Endothelial cell of umbilical vein (primary cell): ENCODE results near the gene METTL1. TPM values are rescaled to one million over a fixed set of nuclear protein-coding genes. Genes with fewer than 3 reads are reported as not detected.

Source experiments
- BruUV-seq: library from RNA; stranded (reverse); fragments of 400-500 nt; replicated peaks from 2 replicates; lab custom pipeline; 2021; lab: Mats Ljungman, UMichigan
- CTCF ChIA-PET: fragments of 300-600, 350-600 bp; sonication (Branson Sonifier 250); formaldehyde crosslinking; loops from one replicate; lab custom pipeline; 2021; ENCODE audit warnings: antibody characterized with exemption, inconsistent platforms; lab: Charles Lee
- POLR2A ChIA-PET: fragments of 300-600, 350-600 bp; sonication (Branson Sonifier 250); formaldehyde crosslinking; loops from one replicate; lab custom pipeline; 2021; ENCODE audit warnings: antibody characterized with exemption, inconsistent platforms; lab: Charles Lee
- DNase-seq: peaks from one replicate; pipeline ENCODE4 v3.0.0-alpha.2; 2011; ENCODE audit warnings: low read depth, low spot score
- FAIRE-seq: peaks from 2 replicates; lab custom pipeline; 2011; peaks lifted over from hg19 to GRCh38; lab: Jason Lieb, UNC
- H2AFZ ChIP-seq: 2 replicates; pipeline ENCODE4 v1.6.0; 2012; ENCODE audit warnings: low read depth, low read length, control low read depth, inconsistent platforms
- H3K27ac ChIP-seq: 2 replicates; pipeline ENCODE4 v1.5.1; 2011; ENCODE audit warnings: low read depth, mild to moderate bottlenecking, control low read depth, low read length, moderate library complexity; ENCODE audit not compliant: insufficient read depth
- H3K27me3 ChIP-seq, 2 experiments: 2 replicates each; pipeline versions ENCODE4 v1.6.0 to v1.6.1; 2011; ENCODE audit warnings: low read length in 2 of 2, mixed read lengths in 1 of 2; ENCODE audit not compliant: control insufficient read depth in 2 of 2, insufficient read depth in 2 of 2
- H3K36me3 ChIP-seq, 2 experiments: 2 replicates in 1 of 2; 3 replicates in 1 of 2; pipeline ENCODE4 v1.5.1; 2011; ENCODE audit warnings: low read length in 2 of 2, mild to moderate bottlenecking in 1 of 2, moderate library complexity in 1 of 2; ENCODE audit not compliant: control insufficient read depth in 2 of 2, insufficient read depth in 2 of 2; ENCODE audit errors: extremely low read depth in 1 of 2
- H3K4me1 ChIP-seq: 3 replicates; pipeline ENCODE4 v1.5.1; 2011; ENCODE audit warnings: mild to moderate bottlenecking, low read length; ENCODE audit not compliant: control insufficient read depth, insufficient read depth; ENCODE audit errors: extremely low read depth
- H3K4me2 ChIP-seq: 2 replicates; pipeline ENCODE4 v1.6.1; 2011; ENCODE audit warnings: low read length, control low read depth, mixed read lengths; ENCODE audit not compliant: insufficient read depth
- H3K4me3 ChIP-seq, 3 experiments: fragments of 200-600 bp in 1 of 3; sonication (generic), shearing (Covaris generic) in 1 of 3; replicated peaks in 1 of 3; 2 replicates each; pipeline ENCODE4 v1.5.1; 2011 to 2016; ENCODE audit warnings: control low read depth in 3 of 3, low read length in 3 of 3, mild to moderate bottlenecking in 2 of 3, inconsistent platforms in 1 of 3, low read depth in 1 of 3, moderate library complexity in 1 of 3; ENCODE audit not compliant: insufficient read depth in 1 of 3
- H3K79me2 ChIP-seq: 2 replicates; pipeline ENCODE4 v1.6.0; 2012; ENCODE audit warnings: low read length, inconsistent platforms; ENCODE audit not compliant: control insufficient read depth, insufficient read depth
- H3K9ac ChIP-seq: replicated peaks from 2 replicates; pipeline ENCODE3; 2011; ENCODE audit warnings: low read length, control low read depth; ENCODE audit not compliant: insufficient read depth; ENCODE audit errors: extremely low read depth
- H3K9me1 ChIP-seq: replicated peaks from 3 replicates; pipeline ENCODE4 v1.6.0; 2011; ENCODE audit warnings: mild to moderate bottlenecking, low read length; ENCODE audit not compliant: control insufficient read depth, insufficient read depth; ENCODE audit errors: extremely low read depth
- H3K9me3 ChIP-seq: replicated peaks from 2 replicates; pipeline ENCODE4 v1.5.1; 2012; ENCODE audit warnings: low read length, inconsistent platforms; ENCODE audit not compliant: control insufficient read depth, insufficient read depth
- H4K20me1 ChIP-seq: replicated peaks from 2 replicates; pipeline ENCODE3; 2011; ENCODE audit warnings: mild to moderate bottlenecking, low read length; ENCODE audit not compliant: control insufficient read depth, insufficient read depth; ENCODE audit errors: extremely low read depth
- CTCF ChIP-seq, 2 donors: IDR thresholded peaks; 1 replicate in 1 of 2; 2 replicates in 1 of 2; pipeline ENCODE4 v1.5.1; 2011; ENCODE audit warnings: low read length in 2 of 2, mild to moderate bottlenecking in 2 of 2, moderate library complexity in 2 of 2, control low read depth in 1 of 2, inconsistent platforms in 1 of 2, low read depth in 1 of 2; ENCODE audit not compliant: insufficient read depth in 1 of 2; ENCODE audit errors: extremely low read depth in 1 of 2
- EZH2 ChIP-seq: IDR thresholded peaks from 2 replicates; pipeline ENCODE4 v1.6.1; 2012; ENCODE audit warnings: borderline replicate concordance, low read depth, mild to moderate bottlenecking, moderate library complexity, low read length, inconsistent platforms; ENCODE audit not compliant: severe bottlenecking
- FOS ChIP-seq: IDR thresholded peaks from 2 replicates; pipeline ENCODE4 v1.6.1; 2011; ENCODE audit warnings: mild to moderate bottlenecking, low read length, moderate library complexity, borderline replicate concordance; ENCODE audit not compliant: insufficient read depth
- GATA2 ChIP-seq: IDR thresholded peaks from 2 replicates; pipeline ENCODE4 v1.7.0; 2011; ENCODE audit warnings: low read depth, mild to moderate bottlenecking, moderate library complexity, mixed read lengths, low read length; ENCODE audit not compliant: insufficient read length, insufficient read depth
- JUN ChIP-seq: IDR thresholded peaks from 2 replicates; pipeline ENCODE4 v1.6.1; 2011; ENCODE audit warnings: borderline replicate concordance, low read depth; ENCODE audit not compliant: insufficient read length, insufficient read depth
- MAX ChIP-seq: IDR thresholded peaks from 2 replicates; pipeline ENCODE4 v1.6.1; 2011; ENCODE audit not compliant: insufficient read depth, insufficient read length
- MYC ChIP-seq: IDR thresholded peaks from one replicate; pipeline ENCODE4 v1.6.1; 2011; ENCODE audit warnings: mild to moderate bottlenecking, low read depth, low read length
- POLR2A ChIP-seq: IDR thresholded peaks from 2 replicates; pipeline ENCODE4 v1.6.1; 2012; ENCODE audit warnings: low read depth, mild to moderate bottlenecking, control low read depth, low read length
- POLR2AphosphoS5 ChIP-seq: IDR thresholded peaks from 2 replicates; pipeline ENCODE4 v1.6.1; 2012; ENCODE audit warnings: low read depth, mild to moderate bottlenecking, control low read depth, low read length, moderate library complexity; ENCODE audit not compliant: insufficient read depth
- dilution Hi-C: fragments of 300-500 bp; cut with MboI; formaldehyde crosslinking; loops from one replicate; pipeline ENCODE4 v1.15.0; 2019; ENCODE audit warnings: low sequenced_read_pairs; ENCODE audit not compliant: extremely low pct_ligation_motif_present
- intact Hi-C: fragments of 100-400 bp; cut with micrococcal nuclease; formaldehyde crosslinking; loops from one replicate; pipeline ENCODE4 v1.10.0; 2022
- polyA plus RNA-seq, 4 experiments: library from polyadenylated mRNA; depleted of rRNA in 3 of 4; stranded (reverse) in 3 of 4; unstranded in 1 of 4; fragments of >200 nt; gene quantifications; 2 replicates each; pipeline versions ENCODE4 v1.2.1 to v1.2.3, GENCODE V29; 2011 to 2012; ENCODE audit warnings: missing spikeins in 1 of 4
- total RNA-seq: library from RNA; stranded (reverse); gene quantifications from 2 replicates; pipeline ENCODE4 v1.2.3, GENCODE V29; 2021

METTL1 gene
- total and polyA plus RNA-seq, 2 donors (not counting 3 experiments of a cell fraction or from before 2014, with no cell fraction given), result 23.6 to 24.3 TPM

DNA sequence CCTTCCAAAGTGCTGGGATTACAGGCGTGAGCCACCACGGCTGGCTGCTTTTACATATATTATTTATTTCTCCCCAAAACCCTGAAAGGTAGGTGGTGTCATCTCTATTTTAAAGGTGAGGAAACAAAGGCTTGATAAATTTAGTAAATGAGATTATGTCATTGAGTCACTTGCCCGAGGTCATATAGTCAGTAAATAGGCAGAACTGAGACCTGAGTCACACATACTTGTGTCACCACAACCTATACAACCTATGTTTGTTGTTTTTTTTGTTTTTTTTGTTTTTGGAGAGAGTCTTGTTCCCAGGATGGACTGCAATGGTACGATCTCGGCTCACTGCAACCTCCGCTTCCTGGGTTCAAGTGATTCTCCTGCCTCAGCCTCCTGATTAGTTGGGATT, 23.4 kb upstream of the METTL1 start:
- Histone ChIP-seq H3K9ac (no peak overlapping the region), H3K36me3 (peaks cover 15 to 16% of the 10 kb centered on the region in 2 experiments), H3K9me3 (no peaks in the 10 kb centered on the region), H3K4me1 (no peaks in the 10 kb centered on the region), H3K4me3 (no peak overlapping the region), H3K4me2 (no peak overlapping the region), H3K27ac (no peak overlapping the region), H3K79me2 (no peaks in the 10 kb centered on the region), H2AFZ (no peak overlapping the region), H3K27me3 (no peaks in the 10 kb centered on the region), H3K9me1 (no peaks in the 10 kb centered on the region), H4K20me1 (no peaks in the 10 kb centered on the region)
- ChIA-PET POLR2A (no interaction called here), CTCF (interaction anchor here (3.7 kb wide), 1 partner anchor 8 kb away, joined by 27 read pairs; no protein-coding TSS in a partner anchor)
- TF ChIP-seq POLR2A (no peak), MYC (no peak), GATA2 (no peak), JUN (no peak), FOS (no peak), POLR2AphosphoS5 (no peak), EZH2 (no peak), CTCF (IDR thresholded peaks at IDR 0.05; ENCODE audit: extremely low read depth in 1 of 2, insufficient read depth in 1 of 2, low read depth in 1 of 2, low read length in 2 of 2) (no peak), MAX (no peak)
- intact Hi-C loops (no loop called here), dilution Hi-C loops (no loop called here)
- BruUV-seq, result no TSS peak
- DNase-seq, result no peak
- FAIRE-seq, result no peak
